ENCODE results near the gene C1QL4. TPM values are rescaled to one million over a fixed set of nuclear protein-coding genes. Genes with fewer than 3 reads are reported as not detected.

C1QL4 gene
- total RNA-seq, 1 donor from 2014 or later: 0.63 TPM

GRCh38 chr12:49369411-49370145 lies 32.6 kb upstream of the C1QL4 start:
- peaks cover 3% of the 10 kb centered on the region for H3K36me3 Mint-ChIP-seq (ENCODE audit: low read depth)
- peak overlapping the region; percentile 78 for H3K4me3 Mint-ChIP-seq
- H3K27ac Mint-ChIP-seq (ENCODE audit: unreplicated experiment): no peak overlapping the region
- H3K27me3 Mint-ChIP-seq (ENCODE audit: low read depth): no peaks in the 10 kb centered on the region
- peaks cover 30% of the 10 kb centered on the region for H3K4me1 Mint-ChIP-seq
- peak; percentile 51 for TF ChIP-seq CTCF (conservative IDR thresholded peaks at IDR 0.05)
- no peaks in the 10 kb centered on the region for H3K9me3 Mint-ChIP-seq
- DNase-seq (ENCODE audit: low read depth, low spot score): no peak

DNA sequence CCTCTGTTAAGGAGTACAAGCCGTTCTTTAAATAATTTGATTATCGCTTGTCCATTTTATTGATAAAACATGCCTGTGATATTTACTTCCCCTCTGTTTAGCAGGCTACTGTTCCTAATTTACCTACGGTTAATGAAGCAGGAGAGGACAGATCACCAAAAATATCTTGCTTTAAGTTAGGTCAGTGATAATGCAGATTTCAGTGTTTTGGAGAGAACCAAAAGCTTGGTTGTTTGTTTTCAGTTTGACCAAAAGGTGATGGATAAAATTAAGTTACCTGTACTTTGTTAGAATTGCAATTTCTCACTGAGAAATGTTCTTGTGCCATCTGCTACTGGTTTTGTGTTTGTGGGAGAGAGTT lies 31.2 kb upstream of the C1QL4 start:
- Mint-ChIP-seq H3K4me3 (peak overlapping the region; percentile 92), H3K27me3 (ENCODE audit: low read depth) (no peaks in the 10 kb centered on the region), H3K36me3 (ENCODE audit: low read depth) (peaks cover 3% of the 10 kb centered on the region), H3K4me1 (peaks cover 30% of the 10 kb centered on the region), H3K9me3 (no peaks in the 10 kb centered on the region), H3K27ac (ENCODE audit: unreplicated experiment) (no peak overlapping the region)
- DNase-seq (ENCODE audit: low read depth, low spot score): no peak
- no peak for TF ChIP-seq CTCF (conservative IDR thresholded peaks at IDR 0.05)

DNA sequence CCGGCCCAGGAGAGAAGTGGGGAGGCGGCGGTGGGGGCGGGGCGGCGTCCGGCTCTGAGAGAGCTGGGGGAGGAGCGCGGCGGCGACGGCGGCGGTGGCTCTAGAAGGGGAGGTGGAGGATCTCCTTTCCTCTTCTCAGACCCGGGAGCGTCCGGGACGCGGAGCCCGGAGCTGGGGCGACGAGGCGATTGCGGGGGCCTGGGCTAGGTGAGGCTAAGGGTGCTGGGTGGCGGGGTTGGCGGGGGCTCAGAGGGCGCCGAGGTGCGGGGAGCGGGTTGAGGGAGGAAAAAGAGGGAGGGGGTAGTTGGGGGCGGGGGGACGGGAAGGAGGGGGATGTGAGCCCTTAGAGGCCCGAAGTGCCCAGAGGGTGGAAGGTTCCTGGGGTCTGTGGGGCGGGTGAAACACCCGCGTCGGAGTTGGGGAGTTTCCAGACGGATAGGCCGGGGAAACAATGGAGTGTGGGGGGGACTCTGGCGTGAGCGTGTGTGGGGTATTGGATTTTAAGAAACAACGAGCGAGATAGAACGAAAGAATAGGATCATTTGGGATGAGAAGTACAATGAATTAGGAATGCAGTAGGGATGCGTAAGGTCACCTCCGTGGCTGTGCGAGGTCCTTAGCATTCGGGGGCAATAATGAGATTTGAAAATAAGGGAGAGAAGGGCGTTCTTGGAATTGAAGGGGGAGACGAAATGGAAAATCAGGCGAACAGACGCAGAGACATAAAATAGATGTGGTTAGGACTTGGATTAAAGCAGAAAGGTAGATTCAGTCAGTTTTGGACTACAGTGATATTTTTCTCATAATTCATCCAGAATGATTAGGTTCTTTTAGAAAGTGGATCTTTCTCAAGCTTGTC lies 30.6 kb upstream of the C1QL4 start, which contains the start of gene SPATS2:
TSS of gene SPATS2 (plus strand) at position 82 of the 859 bp plus-strand sequence. CDS start 93,551 bp downstream, outside the sequence.
- peak within 1 kb of the TSS; percentile 92 for H3K4me3 Mint-ChIP-seq
- no peak for TF ChIP-seq CTCF (conservative IDR thresholded peaks at IDR 0.05)
- no peaks in the 10 kb centered on the region for H3K27me3 Mint-ChIP-seq (ENCODE audit: low read depth)
- H3K27ac Mint-ChIP-seq (ENCODE audit: unreplicated experiment): peak within 1 kb of the TSS; percentile 99
- H3K36me3 Mint-ChIP-seq (ENCODE audit: low read depth): peaks cover under 1% of the 10 kb centered on the region
- DNase-seq (ENCODE audit: low read depth, low spot score): peak; percentile 99
- H3K9me3 Mint-ChIP-seq: no peaks in the 10 kb centered on the region
- peaks cover 30% of the 10 kb centered on the region for H3K4me1 Mint-ChIP-seq

DNA sequence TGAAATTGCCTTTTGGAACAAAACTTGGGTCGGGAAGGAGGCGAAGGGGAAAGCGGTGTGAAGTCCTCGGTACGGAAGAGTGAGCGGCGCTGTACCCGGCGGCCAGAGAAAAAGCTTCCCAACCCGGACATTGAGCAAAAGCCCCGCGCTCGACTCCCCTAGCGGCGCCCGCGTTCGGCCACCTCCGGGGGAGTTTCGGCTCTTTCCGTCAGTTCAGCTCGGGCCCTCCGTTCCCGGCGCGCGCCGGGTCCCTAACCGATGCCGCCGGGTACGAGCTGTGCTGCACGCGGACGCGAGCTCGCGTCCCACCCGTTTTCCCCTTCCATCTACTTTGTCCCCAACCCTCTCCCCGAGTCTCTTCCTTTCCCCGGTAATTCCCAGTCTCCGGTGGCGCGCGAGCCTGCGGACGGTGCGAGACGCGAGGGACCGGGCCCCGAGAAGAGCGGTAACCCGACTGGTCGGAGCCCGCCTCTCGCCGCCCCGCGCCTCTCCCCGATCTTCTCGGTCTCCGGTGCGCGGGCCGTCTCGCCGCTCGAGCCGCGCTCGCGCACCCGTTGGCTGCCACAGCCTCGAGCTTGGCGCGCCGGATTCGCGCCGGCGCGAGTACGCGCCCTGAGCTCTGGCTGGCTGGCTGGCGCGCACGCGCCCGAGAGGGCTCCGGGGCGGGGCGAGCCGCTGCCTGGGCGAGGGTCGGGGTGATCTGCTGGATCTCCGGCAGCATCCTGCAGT lies 29.8 kb upstream of the C1QL4 start:
- peak; percentile 35 for TF ChIP-seq CTCF (conservative IDR thresholded peaks at IDR 0.05)
- no peaks in the 10 kb centered on the region for H3K36me3 Mint-ChIP-seq (ENCODE audit: low read depth)
- no peaks in the 10 kb centered on the region for H3K9me3 Mint-ChIP-seq
- no peaks in the 10 kb centered on the region for H3K27me3 Mint-ChIP-seq (ENCODE audit: low read depth)
- peaks cover 30% of the 10 kb centered on the region for H3K4me1 Mint-ChIP-seq
- H3K27ac Mint-ChIP-seq (ENCODE audit: unreplicated experiment): peak overlapping the region; percentile 99
- peak; percentile 93 for DNase-seq (ENCODE audit: low read depth, low spot score)
- H3K4me3 Mint-ChIP-seq: peak overlapping the region; percentile 92

DNA sequence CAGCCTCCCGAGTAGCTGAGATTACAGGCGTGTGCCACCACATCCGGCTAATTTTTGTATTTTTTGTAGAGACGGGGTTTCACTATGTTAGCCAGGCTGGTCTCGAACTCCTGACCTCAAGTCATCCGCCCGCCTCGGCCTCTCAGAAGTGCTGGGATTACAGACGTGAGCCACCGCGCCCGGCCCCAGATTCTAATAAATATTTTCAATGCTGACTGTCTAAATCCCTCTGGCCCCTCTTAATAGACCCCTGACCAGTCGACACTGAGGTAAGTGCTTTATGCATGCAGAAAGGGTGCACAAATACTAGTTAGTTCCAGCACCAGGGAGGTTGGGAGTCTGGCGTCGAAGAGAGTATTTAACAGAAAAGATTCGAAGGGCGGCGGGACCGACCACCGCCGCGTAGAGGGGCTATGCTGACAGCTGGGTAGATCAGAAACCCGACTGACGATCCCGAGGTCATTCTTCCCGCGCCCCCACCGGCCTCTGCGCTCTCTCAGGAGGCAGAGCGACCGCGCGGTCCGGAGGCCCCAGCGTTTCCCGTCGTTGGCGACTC lies 29.2 kb upstream of the C1QL4 start:
- TF ChIP-seq CTCF (conservative IDR thresholded peaks at IDR 0.05): no peak
- peak overlapping the region; percentile 92 for H3K4me3 Mint-ChIP-seq
- H3K27ac Mint-ChIP-seq (ENCODE audit: unreplicated experiment): peak overlapping the region; percentile 99
- DNase-seq (ENCODE audit: low read depth, low spot score): no peak
- peaks cover 4% of the 10 kb centered on the region for H3K27me3 Mint-ChIP-seq (ENCODE audit: low read depth)
- no peaks in the 10 kb centered on the region for H3K36me3 Mint-ChIP-seq (ENCODE audit: low read depth)
- peaks cover 26% of the 10 kb centered on the region for H3K4me1 Mint-ChIP-seq
- H3K9me3 Mint-ChIP-seq: no peaks in the 10 kb centered on the region
